Neural cell (in vitro differentiated cells): Measurements from ENCODE around the gene CRYZ.

ENCODE experiments used
- CTCF ChIP-seq: fragments of 450-650 bp; IDR thresholded peaks from 2 replicates; pipeline ENCODE4 v1.5.1; 2014; ENCODE audit warnings: antibody characterized with exemption, mild to moderate bottlenecking, moderate library complexity; ENCODE audit not compliant: poor library complexity, severe bottlenecking
- EP300 ChIP-seq: fragments of 450-650 bp; conservative IDR thresholded peaks from 2 replicates; pipeline ENCODE4 v1.6.1; 2014; ENCODE audit warnings: antibody characterized with exemption, mild to moderate bottlenecking, moderate library complexity; ENCODE audit not compliant: poor library complexity, severe bottlenecking
- EZH2 ChIP-seq: fragments of 200-600, 300-800 bp; shearing (Covaris generic), sonication (generic); IDR thresholded peaks from 2 replicates; pipeline ENCODE4 v1.6.1; 2014; ENCODE audit warnings: antibody characterized with exemption, low read length, borderline replicate concordance, mild to moderate bottlenecking; ENCODE audit not compliant: insufficient read depth, poor library complexity, severe bottlenecking
- POLR2AphosphoS5 ChIP-seq: IDR thresholded peaks from 2 replicates; pipeline ENCODE4 v1.6.1; 2012

DNA sequence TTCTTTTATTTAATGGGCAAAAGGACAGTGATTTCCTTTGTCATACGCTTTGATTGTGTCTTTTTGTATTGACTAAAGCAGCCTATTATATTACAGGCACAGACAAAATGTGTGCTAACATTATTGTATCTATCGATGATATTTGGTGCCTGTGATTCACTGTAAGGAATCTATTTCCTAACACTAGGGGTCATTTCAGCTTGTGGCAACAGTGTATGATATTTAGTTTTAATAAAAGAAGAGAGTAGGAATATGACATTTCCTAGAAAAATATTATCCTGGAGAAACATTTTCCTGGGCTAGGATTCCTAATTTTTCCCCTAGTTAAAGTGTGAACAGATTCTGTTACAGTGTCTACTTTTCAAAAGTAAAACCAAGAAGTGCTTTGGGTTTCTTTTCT, 42.9 kb upstream of the CRYZ start:
- peak; percentile 24 for TF ChIP-seq CTCF
- no peak for TF ChIP-seq EP300
- no peak for TF ChIP-seq EZH2
- TF ChIP-seq POLR2AphosphoS5 = no peak
